Prostate gland (tissue), 2 donors: Measurements from ENCODE around the gene GPR146.

Source experiments
- POLR2A ChIP-seq: fragments of 450-650 bp; IDR thresholded peaks from one replicate; pipeline ENCODE4 v1.6.1; 2016; ENCODE audit warnings: antibody characterized with exemption, mild to moderate bottlenecking
- POLR2AphosphoS5 ChIP-seq: sonication (generic); formaldehyde crosslinking; IDR thresholded peaks from one replicate; pipeline ENCODE4 v1.6.1; 2017; ENCODE audit warnings: antibody characterized with exemption
- TF ChIP-seq, protein P1 (sequence below), 4 experiments: fragments of 200-600 bp in 2 of 4; fragments of 450-650 bp in 2 of 4; sonication (generic) in 2 of 4; IDR thresholded peaks; 1 replicate in 3 of 4; 2 replicates in 1 of 4; pipeline ENCODE4 v1.5.1; 2016 to 2019; ENCODE audit warnings: antibody characterized with exemption in 4 of 4, mild to moderate bottlenecking in 2 of 4, moderate library complexity in 2 of 4

DNA sequence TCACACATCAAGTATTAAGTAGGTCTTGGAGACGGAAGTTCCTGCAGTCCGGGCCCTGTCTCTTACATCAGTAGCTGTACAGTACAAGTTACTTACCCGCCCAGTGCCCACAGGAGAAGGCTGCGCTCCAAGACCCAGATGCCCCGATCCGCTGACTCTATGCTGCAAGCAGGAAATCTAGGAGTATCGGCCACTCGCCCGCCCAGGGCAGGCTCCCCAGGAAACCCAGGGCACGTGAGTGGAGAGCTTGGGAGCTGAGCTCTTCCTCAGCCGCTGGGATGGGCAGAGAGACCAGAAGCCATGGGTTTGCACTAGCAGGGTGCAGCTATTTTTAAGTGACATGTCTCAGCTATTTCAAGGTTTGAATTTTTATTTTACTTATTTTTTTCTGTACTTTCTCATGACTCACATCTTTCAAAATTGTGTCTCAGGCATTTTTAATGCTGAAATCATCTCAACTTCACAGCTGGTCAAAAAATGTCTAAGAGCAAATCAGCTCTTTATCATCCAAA, 41.6 kb downstream of the GPR146 start:
- TF ChIP-seq, protein P1, sequence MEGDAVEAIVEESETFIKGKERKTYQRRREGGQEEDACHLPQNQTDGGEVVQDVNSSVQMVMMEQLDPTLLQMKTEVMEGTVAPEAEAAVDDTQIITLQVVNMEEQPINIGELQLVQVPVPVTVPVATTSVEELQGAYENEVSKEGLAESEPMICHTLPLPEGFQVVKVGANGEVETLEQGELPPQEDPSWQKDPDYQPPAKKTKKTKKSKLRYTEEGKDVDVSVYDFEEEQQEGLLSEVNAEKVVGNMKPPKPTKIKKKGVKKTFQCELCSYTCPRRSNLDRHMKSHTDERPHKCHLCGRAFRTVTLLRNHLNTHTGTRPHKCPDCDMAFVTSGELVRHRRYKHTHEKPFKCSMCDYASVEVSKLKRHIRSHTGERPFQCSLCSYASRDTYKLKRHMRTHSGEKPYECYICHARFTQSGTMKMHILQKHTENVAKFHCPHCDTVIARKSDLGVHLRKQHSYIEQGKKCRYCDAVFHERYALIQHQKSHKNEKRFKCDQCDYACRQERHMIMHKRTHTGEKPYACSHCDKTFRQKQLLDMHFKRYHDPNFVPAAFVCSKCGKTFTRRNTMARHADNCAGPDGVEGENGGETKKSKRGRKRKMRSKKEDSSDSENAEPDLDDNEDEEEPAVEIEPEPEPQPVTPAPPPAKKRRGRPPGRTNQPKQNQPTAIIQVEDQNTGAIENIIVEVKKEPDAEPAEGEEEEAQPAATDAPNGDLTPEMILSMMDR (IDR thresholded peaks at IDR 0.05) = no peak
- TF ChIP-seq POLR2A = no peak
- TF ChIP-seq POLR2AphosphoS5 = no peak
